ENCODE measurements around the gene INAFM2.

Gene INAFM2

GRCh38 chr15:40323239-40323952 lies at the start of gene INAFM2:
INAFM2 (plus strand) TSS chr15:40323692; CDS start chr15:40324056, 364 bp downstream.
- in situ Hi-C loops (cut with MboI; ENCODE audit: low sequenced_read_pairs) = no loop called here

- in situ Hi-C loops (cut with MboI; ENCODE audit: low sequenced_read_pairs) = loop anchor here (10.0 to 25.0 kb wide), 2 partner anchors 230 to 487 kb away; partner anchors contain the start of gene FSIP1
Measured at GRCh38 chr15:40274350-40275274, 48.9 kb upstream of the INAFM2 start.

- in situ Hi-C loops (cut with MboI; ENCODE audit: low sequenced_read_pairs) = loop anchor here (10.0 kb wide), 1 partner anchor 231 kb away; no protein-coding TSS in a partner anchor
Measured at GRCh38 chr15:40275523-40275922, 48.0 kb upstream of the INAFM2 start.

- in situ Hi-C loops (cut with MboI; ENCODE audit: low sequenced_read_pairs) = loop anchor here (10.0 kb wide), 1 partner anchor 231 kb away; no protein-coding TSS in a partner anchor
Measured at GRCh38 chr15:40275954-40276353, 47.5 kb upstream of the INAFM2 start.

GRCh38 chr15:40276927-40277326 lies 46.6 kb upstream of the INAFM2 start:
- in situ Hi-C loops (cut with MboI; ENCODE audit: low sequenced_read_pairs) = loop anchor here (10.0 kb wide), 1 partner anchor 232 kb away; no protein-coding TSS in a partner anchor

- in situ Hi-C loops (cut with MboI; ENCODE audit: low sequenced_read_pairs) = loop anchor here (10.0 kb wide), 1 partner anchor 233 kb away; no protein-coding TSS in a partner anchor
Measured at GRCh38 chr15:40277471-40277870, 46.0 kb upstream of the INAFM2 start.

- in situ Hi-C loops (cut with MboI; ENCODE audit: low sequenced_read_pairs) = loop anchor here (10.0 kb wide), 1 partner anchor 233 kb away; no protein-coding TSS in a partner anchor
Measured at GRCh38 chr15:40278026-40278425, 45.5 kb upstream of the INAFM2 start.

GRCh38 chr15:40279437-40280141 lies 43.9 kb upstream of the INAFM2 start:
- in situ Hi-C loops (cut with MboI; ENCODE audit: low sequenced_read_pairs) = loop anchor here (10.0 kb wide), 1 partner anchor 235 kb away; no protein-coding TSS in a partner anchor

- in situ Hi-C loops (cut with MboI; ENCODE audit: low sequenced_read_pairs) = no loop called here
Measured at GRCh38 chr15:40280260-40281056, 43.0 kb upstream of the INAFM2 start.

GRCh38 chr15:40281057-40281800 lies 42.3 kb upstream of the INAFM2 start:
- in situ Hi-C loops (cut with MboI; ENCODE audit: low sequenced_read_pairs) = no loop called here

- in situ Hi-C loops (cut with MboI; ENCODE audit: low sequenced_read_pairs) = no loop called here
Measured at GRCh38 chr15:40281801-40282146, 41.7 kb upstream of the INAFM2 start.

GRCh38 chr15:40282147-40282868 lies 41.2 kb upstream of the INAFM2 start:
- in situ Hi-C loops (cut with MboI; ENCODE audit: low sequenced_read_pairs) = no loop called here

GRCh38 chr15:40282869-40283614 lies 40.5 kb upstream of the INAFM2 start, which contains the start of gene ANKRD63:
ANKRD63 (minus strand) TSS chr15:40283064; CDS start chr15:40282586, 478 bp downstream.
- in situ Hi-C loops (cut with MboI; ENCODE audit: low sequenced_read_pairs) = no loop called here

- in situ Hi-C loops (cut with MboI; ENCODE audit: low sequenced_read_pairs) = no loop called here
Measured at GRCh38 chr15:40283615-40284300, 39.7 kb upstream of the INAFM2 start.

GRCh38 chr15:40285151-40285550 lies 38.3 kb upstream of the INAFM2 start:
- in situ Hi-C loops (cut with MboI; ENCODE audit: low sequenced_read_pairs) = no loop called here

GRCh38 chr15:40285554-40286011 lies 37.9 kb upstream of the INAFM2 start:
- in situ Hi-C loops (cut with MboI; ENCODE audit: low sequenced_read_pairs) = no loop called here

- in situ Hi-C loops (cut with MboI; ENCODE audit: low sequenced_read_pairs) = no loop called here
Measured at GRCh38 chr15:40286061-40286532, 37.4 kb upstream of the INAFM2 start.

Measured in HL-60/S4 (cell line).